Heart left ventricle (tissue), 16 donors: ENCODE measurements around the gene TSNAXIP1. TPM values are rescaled to one million over a fixed set of nuclear protein-coding genes. Genes with fewer than 3 reads are reported as not detected.

Source experiments
- ATAC-seq, 4 donors: fragments of 200-7000 bp; cut with Tn5 transposase; one replicate each; pipeline ENCODE4 v1.9.1; 2020 to 2022; ENCODE audit warnings: moderate library complexity in 4 of 4, mild to moderate bottlenecking in 3 of 4, moderate number of reproducible peaks in 1 of 4
- DNase-seq, 5 donors: peaks; one replicate each; pipeline ENCODE4 v3.0.0-alpha.2; 2020
- H3K27ac ChIP-seq, 12 donors: fragments of 200-600 bp; sonication (generic) in 4 of 12; one replicate each; pipeline versions ENCODE4 v1.5.0 to v1.8.0; 2016 to 2022; ENCODE audit warnings: mild to moderate bottlenecking in 2 of 12
- H3K27me3 ChIP-seq, 9 donors: fragments of 200-600 bp; sonication (generic) in 2 of 9; one replicate each; pipeline versions ENCODE4 v1.5.1 to v1.8.0; 2016 to 2022; ENCODE audit warnings: mild to moderate bottlenecking in 3 of 9
- H3K36me3 ChIP-seq, 9 donors: fragments of 200-600 bp; sonication (generic) in 2 of 9; one replicate each; pipeline versions ENCODE4 v1.5.0 to v1.8.0; 2018 to 2022; ENCODE audit warnings: mild to moderate bottlenecking in 2 of 9
- H3K4me1 ChIP-seq, 12 donors: fragments of 200-600 bp; sonication (generic) in 4 of 12; one replicate each; pipeline versions ENCODE4 v1.5.0 to v1.8.0; 2016 to 2022; ENCODE audit warnings: mild to moderate bottlenecking in 3 of 12
- H3K4me3 ChIP-seq, 12 donors: fragments of 200-600 bp; sonication (generic) in 4 of 12; one replicate each; pipeline versions ENCODE4 v1.5.0 to v1.8.0; 2017 to 2022; ENCODE audit warnings: mild to moderate bottlenecking in 9 of 12, moderate library complexity in 4 of 12
- H3K9me3 ChIP-seq, 12 donors: fragments of 200-600 bp; sonication (generic) in 4 of 12; one replicate each; pipeline versions ENCODE4 v1.5.0 to v1.8.0; 2016 to 2022; ENCODE audit warnings: mild to moderate bottlenecking in 1 of 12
- POLR2A ChIP-seq, 2 donors: fragments of 450-650 bp; IDR thresholded peaks; one replicate each; pipeline ENCODE4 v1.6.1; 2017; ENCODE audit warnings: antibody characterized with exemption in 2 of 2, mild to moderate bottlenecking in 2 of 2, moderate library complexity in 2 of 2
- WGBS, 4 donors: extraction: QIAGEN DNeasy Blood & Tissue Kit in 2 of 4; methylation state at CpG; one replicate each; pipeline versions ENCODE4 v1.1.5 to v1.1.7; 2013 to 2018; 5-methylcytosine and 5-hydroxymethylcytosine counted together
- intact Hi-C, 10 donors: fragments of 100-400 bp; cut with DNase I; formaldehyde crosslinking; loops; one replicate each; pipeline versions ENCODE4 v1.11.1 to v1.14.2; 2022
- polyA plus RNA-seq, 2 donors: library from polyadenylated mRNA; stranded (reverse); fragments of 200-250 nt; gene quantifications; one replicate each; pipeline ENCODE4 v1.2.3, GENCODE V29; 2013
- total RNA-seq, 9 donors: library from RNA; depleted of rRNA in 2 of 9; stranded (reverse); fragments of >200 nt in 2 of 9; fragmentation: NEBNext Ultra II Directional in 3 of 9; extraction: Animal tissue kit (Norgen Biotek cat#: 25700) in 3 of 9; gene quantifications; one replicate each; pipeline versions ENCODE4 v1.1.0 to v1.2.4, GENCODE V29; 2016 to 2023
- TF ChIP-seq, protein P1 (sequence below), 12 donors: fragments of 200-600 bp; sonication (generic) in 4 of 12; IDR thresholded peaks; one replicate each; pipeline versions ENCODE4 v1.5.0 to v1.8.0; 2018 to 2022; ENCODE audit warnings: antibody characterized with exemption in 12 of 12, mild to moderate bottlenecking in 5 of 12
- donor health status: ischemic (EF 13 %, LVEDD 7.1; RV severe dilation, severe dysfunction).
- donor health status: healthy with polysubstance abuse.
- donor health status: DM: no; HTN: yes; CAD: no.
- donor health status: DM: no; HTN: no; CAD: no.
- donor health status: ischemic (EF 25% LVEDD 6.9; RV normal size, moderate dysfunction).
- donor health status: ischemic (EF 25% LVEDD 5.7; RV mildly dilated, moderate dysfunction).
- donor health status: healthy.
- donor health status: DM: yes; HTN: yes; CAD: no.
- donor health status: ischemic (EF 35%, LVEDD 5.7; RV mildly dilated, moderate dysfunction).
- donor health status: nonischemic (EF 11% LVEDD 7.7; RV severe dilation, severe dysfunction).
- donor health status: DM: yes; HTN: yes; CAD: no.
- donor health status: PGD.
- donor health status: ischemic (EF 29% LVEDD 5.4; RV normal size, mild dysfunction).
- donor health status: nonischemic (EF 23%, LVEDD 6.1; RV moderate dilation, normal function).

Gene TSNAXIP1
- total and polyA plus RNA-seq, 11 donors, result 0.16 to 0.93 (median 0.57) TPM; not detected in 1

- ATAC-seq (peak in 2 of 4 donors; percentile 8 to 23), DNase-seq (no peak)
- Histone ChIP-seq H3K27ac (peak overlapping the region; percentile 37 to 90 (median 81)), H3K4me3 (peak overlapping the region; percentile 67 to 99 (median 87)), H3K27me3 (no peaks in the 10 kb centered on the region), H3K4me1 (peaks cover 6 to 38% (median 28%) of the 10 kb centered on the region in 12 donors), H3K9me3 (no peaks in the 10 kb centered on the region), H3K36me3 (peaks cover 0 to 63% (median 59%) of the 10 kb centered on the region in 9 donors)
- intact Hi-C loops, result loop anchor here in 2 of 10 donors (5.0 kb wide), 1 partner anchor 41 kb away; no protein-coding TSS in a partner anchor
- 12 to 15% (median 13%) methylated on average over 19 to 23 of the region's 23 CpGs for WGBS, 4 donors
- no peak for TF ChIP-seq POLR2A (IDR thresholded peaks at IDR 0.05)
- TF ChIP-seq, protein P1, sequence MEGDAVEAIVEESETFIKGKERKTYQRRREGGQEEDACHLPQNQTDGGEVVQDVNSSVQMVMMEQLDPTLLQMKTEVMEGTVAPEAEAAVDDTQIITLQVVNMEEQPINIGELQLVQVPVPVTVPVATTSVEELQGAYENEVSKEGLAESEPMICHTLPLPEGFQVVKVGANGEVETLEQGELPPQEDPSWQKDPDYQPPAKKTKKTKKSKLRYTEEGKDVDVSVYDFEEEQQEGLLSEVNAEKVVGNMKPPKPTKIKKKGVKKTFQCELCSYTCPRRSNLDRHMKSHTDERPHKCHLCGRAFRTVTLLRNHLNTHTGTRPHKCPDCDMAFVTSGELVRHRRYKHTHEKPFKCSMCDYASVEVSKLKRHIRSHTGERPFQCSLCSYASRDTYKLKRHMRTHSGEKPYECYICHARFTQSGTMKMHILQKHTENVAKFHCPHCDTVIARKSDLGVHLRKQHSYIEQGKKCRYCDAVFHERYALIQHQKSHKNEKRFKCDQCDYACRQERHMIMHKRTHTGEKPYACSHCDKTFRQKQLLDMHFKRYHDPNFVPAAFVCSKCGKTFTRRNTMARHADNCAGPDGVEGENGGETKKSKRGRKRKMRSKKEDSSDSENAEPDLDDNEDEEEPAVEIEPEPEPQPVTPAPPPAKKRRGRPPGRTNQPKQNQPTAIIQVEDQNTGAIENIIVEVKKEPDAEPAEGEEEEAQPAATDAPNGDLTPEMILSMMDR (IDR thresholded peaks at IDR 0.05), result no peak
Measured at GRCh38 chr16:67873435-67874370, 67.0 kb downstream of the TSNAXIP1 start.

GRCh38 chr16:67874372-67874771 is 67.7 kb downstream of the TSNAXIP1 start:
- WGBS, 4 donors, result 59 to 72% (median 65%) methylated on average over 3 of the region's 3 CpGs
- TF ChIP-seq, protein P1 (IDR thresholded peaks at IDR 0.05), result no peak
- no peak for TF ChIP-seq POLR2A (IDR thresholded peaks at IDR 0.05)
- H3K4me3 ChIP-seq, result peak overlapping the region in 9 of 12 donors; percentile 67 to 99 (median 89)
- DNase-seq (no peak), ATAC-seq (no peak)
- H3K27me3 ChIP-seq, result no peaks in the 10 kb centered on the region
- H3K36me3 ChIP-seq, result peaks cover 0 to 63% (median 59%) of the 10 kb centered on the region in 9 donors
- peaks cover 6 to 38% (median 28%) of the 10 kb centered on the region in 12 donors for H3K4me1 ChIP-seq
- H3K9me3 ChIP-seq, result no peaks in the 10 kb centered on the region
- intact Hi-C loops, result loop anchor here in 2 of 10 donors (5.0 kb wide), 1 partner anchor 42 kb away; no protein-coding TSS in a partner anchor
- H3K27ac ChIP-seq, result no peak overlapping the region

- no peak for ATAC-seq
- no peak for TF ChIP-seq POLR2A (IDR thresholded peaks at IDR 0.05)
- TF ChIP-seq, protein P1 (IDR thresholded peaks at IDR 0.05), result no peak
- H3K4me1 ChIP-seq, result peaks cover 6 to 61% (median 32%) of the 10 kb centered on the region in 12 donors
- H3K9me3 ChIP-seq, result no peaks in the 10 kb centered on the region
- H3K27me3 ChIP-seq, result no peaks in the 10 kb centered on the region
- WGBS, 4 donors, result 88 to 97% (median 95%) methylated on average over 10 to 11 of the region's 11 CpGs
- H3K27ac ChIP-seq, result no peak overlapping the region
- no peak overlapping the region for H3K4me3 ChIP-seq
- H3K36me3 ChIP-seq, result peaks cover 0 to 66% (median 63%) of the 10 kb centered on the region in 9 donors
- intact Hi-C loops, result loop anchor here in 1 of 10 donors (5.0 kb wide), 1 partner anchor 50 kb away; no protein-coding TSS in a partner anchor
- DNase-seq, result no peak
Measured at GRCh38 chr16:67877064-67877463, 70.4 kb downstream of the TSNAXIP1 start.

Other genes with a start within 250 kb of the TSNAXIP1 start
- gene CTCF, start 244.4 kb upstream of the TSNAXIP1 start, total RNA-seq, result 10 to 100 TPM; 19.0 to 35.8 (median 25.4) TPM
- gene CTCF, start 244.4 kb upstream of the TSNAXIP1 start, polyA plus RNA-seq, result 10 to 100 TPM; 13.9 to 18.6 TPM
- gene CARMIL2, start 161.7 kb upstream of the TSNAXIP1 start, total RNA-seq, result 1 to 10 TPM in 3 of 9 donors, under 1 TPM in 4, not detected in 2; 0.27 to 1.7 (median 0.60) TPM
- under 1 TPM; 0.21 to 0.30 TPM for gene CARMIL2, start 161.7 kb upstream of the TSNAXIP1 start, polyA plus RNA-seq
- 10 to 100 TPM in 4 of 9 donors, 1 to 10 TPM in 5; 6.2 to 19.9 (median 9.5) TPM for gene ACD, start 146.6 kb upstream of the TSNAXIP1 start, total RNA-seq
- gene ACD, start 146.6 kb upstream of the TSNAXIP1 start, polyA plus RNA-seq, result 10 to 100 TPM in 1 of 2 donors, 1 to 10 TPM in 1; 7.8 to 15.6 TPM
- 1 to 10 TPM; 1.7 to 5.6 (median 2.9) TPM for gene PARD6A, start 145.9 kb upstream of the TSNAXIP1 start, total RNA-seq
- 1 to 10 TPM; 2.7 to 7.0 TPM for gene PARD6A, start 145.9 kb upstream of the TSNAXIP1 start, polyA plus RNA-seq
- 10 to 100 TPM in 4 of 9 donors, 1 to 10 TPM in 5; 7.6 to 15.6 (median 8.6) TPM for gene ENKD1, start 140.1 kb upstream of the TSNAXIP1 start, total RNA-seq
- gene ENKD1, start 140.1 kb upstream of the TSNAXIP1 start, polyA plus RNA-seq, result 10 to 100 TPM; 11.8 to 26.9 TPM
- 10 to 100 TPM in 1 of 9 donors, 1 to 10 TPM in 8; 3.5 to 11.6 (median 4.3) TPM for gene C16orf86, start 140.1 kb upstream of the TSNAXIP1 start, total RNA-seq
- gene C16orf86, start 140.1 kb upstream of the TSNAXIP1 start, polyA plus RNA-seq, result 1 to 10 TPM; 2.1 to 4.4 TPM
- gene GFOD2, start 87.6 kb upstream of the TSNAXIP1 start, total RNA-seq, result 10 to 100 TPM in 3 of 9 donors, 1 to 10 TPM in 6; 6.5 to 11.7 (median 9.8) TPM
- gene GFOD2, start 87.6 kb upstream of the TSNAXIP1 start, polyA plus RNA-seq, result 10 to 100 TPM in 1 of 2 donors, 1 to 10 TPM in 1; 8.2 to 15.4 TPM
- gene RANBP10, start 329 bp upstream of the TSNAXIP1 start, total RNA-seq, result 10 to 100 TPM in 6 of 9 donors, 1 to 10 TPM in 3; 7.1 to 19.7 (median 12.3) TPM
- 10 to 100 TPM in 1 of 2 donors, 1 to 10 TPM in 1; 5.6 to 11.2 TPM for gene RANBP10, start 329 bp upstream of the TSNAXIP1 start, polyA plus RNA-seq
- gene THAP11, start 35.4 kb downstream of the TSNAXIP1 start, total RNA-seq, result 10 to 100 TPM; 24.9 to 87.5 (median 31.4) TPM
- gene THAP11, start 35.4 kb downstream of the TSNAXIP1 start, polyA plus RNA-seq, result 10 to 100 TPM; 10.6 to 26.3 TPM
- gene NUTF2, start 40.0 kb downstream of the TSNAXIP1 start, total RNA-seq, result 100 to 1,000 TPM in 2 of 9 donors, 10 to 100 TPM in 7; 66.5 to 145 (median 90.9) TPM
- 100 to 1,000 TPM; 179 to 191 TPM for gene NUTF2, start 40.0 kb downstream of the TSNAXIP1 start, polyA plus RNA-seq
- gene CENPT, start 40.8 kb downstream of the TSNAXIP1 start, total RNA-seq, result 10 to 100 TPM; 14.4 to 31.2 (median 20.1) TPM
- gene CENPT, start 40.8 kb downstream of the TSNAXIP1 start, polyA plus RNA-seq, result 10 to 100 TPM; 25.7 to 28.0 TPM
- gene EDC4, start 66.2 kb downstream of the TSNAXIP1 start, total RNA-seq, result 10 to 100 TPM; 26.2 to 42.5 (median 32.5) TPM
- 10 to 100 TPM; 27.8 to 31.1 TPM for gene EDC4, start 66.2 kb downstream of the TSNAXIP1 start, polyA plus RNA-seq
- 1 to 10 TPM in 4 of 9 donors, under 1 TPM in 2, not detected in 3; 0.78 to 5.8 (median 1.7) TPM for gene NRN1L, start 78.0 kb downstream of the TSNAXIP1 start, total RNA-seq
- 1 to 10 TPM; 1.7 to 1.8 TPM for gene NRN1L, start 78.0 kb downstream of the TSNAXIP1 start, polyA plus RNA-seq
- gene PSKH1, start 86.4 kb downstream of the TSNAXIP1 start, total RNA-seq, result 10 to 100 TPM; 17.1 to 31.3 (median 21.6) TPM
- 10 to 100 TPM; 16.3 to 36.9 TPM for gene PSKH1, start 86.4 kb downstream of the TSNAXIP1 start, polyA plus RNA-seq
- 1 to 10 TPM in 3 of 9 donors, under 1 TPM in 5, not detected in 1; 0.23 to 2.1 (median 0.74) TPM for gene CTRL, start 125.0 kb downstream of the TSNAXIP1 start, total RNA-seq
- under 1 TPM; 0.61 to 0.90 TPM for gene CTRL, start 125.0 kb downstream of the TSNAXIP1 start, polyA plus RNA-seq
- gene PSMB10, start 130.0 kb downstream of the TSNAXIP1 start, total RNA-seq, result 100 to 1,000 TPM in 1 of 9 donors, 10 to 100 TPM in 8; 39.4 to 182 (median 60.5) TPM
- gene PSMB10, start 130.0 kb downstream of the TSNAXIP1 start, polyA plus RNA-seq, result 100 to 1,000 TPM in 1 of 2 donors, 10 to 100 TPM in 1; 56.9 to 118 TPM
- gene LCAT, start 137.2 kb downstream of the TSNAXIP1 start, total RNA-seq, result 10 to 100 TPM in 7 of 9 donors, 1 to 10 TPM in 2; 9.7 to 24.1 (median 18.2) TPM
- 10 to 100 TPM; 10.9 to 31.7 TPM for gene LCAT, start 137.2 kb downstream of the TSNAXIP1 start, polyA plus RNA-seq
- gene SLC12A4, start 161.7 kb downstream of the TSNAXIP1 start, total RNA-seq, result 10 to 100 TPM; 64.6 to 92.2 (median 86.8) TPM
- 10 to 100 TPM; 65.3 to 81.5 TPM for gene SLC12A4, start 161.7 kb downstream of the TSNAXIP1 start, polyA plus RNA-seq
- gene DPEP3, start 173.6 kb downstream of the TSNAXIP1 start, total RNA-seq, result under 1 TPM in 2 of 9 donors, not detected in 7; 0.13 to 0.16 TPM
- gene DPEP3, start 173.6 kb downstream of the TSNAXIP1 start, polyA plus RNA-seq, result not detected
- 1 to 10 TPM in 5 of 9 donors, under 1 TPM in 4; 0.42 to 9.8 (median 1.2) TPM for gene DPEP2, start 192.6 kb downstream of the TSNAXIP1 start, total RNA-seq
- gene DPEP2, start 192.6 kb downstream of the TSNAXIP1 start, polyA plus RNA-seq, result 1 to 10 TPM; 1.1 to 1.2 TPM
- not detected for gene DPEP2NB, start 209.0 kb downstream of the TSNAXIP1 start, total RNA-seq
- not detected for gene DPEP2NB, start 209.0 kb downstream of the TSNAXIP1 start, polyA plus RNA-seq
- 10 to 100 TPM in 2 of 9 donors, 1 to 10 TPM in 7; 4.4 to 11.9 (median 8.8) TPM for gene DDX28, start 216.3 kb downstream of the TSNAXIP1 start, total RNA-seq
- 10 to 100 TPM in 1 of 2 donors, 1 to 10 TPM in 1; 8.3 to 10.7 TPM for gene DDX28, start 216.3 kb downstream of the TSNAXIP1 start, polyA plus RNA-seq
- gene DUS2, start 216.4 kb downstream of the TSNAXIP1 start, total RNA-seq, result 10 to 100 TPM in 1 of 9 donors, 1 to 10 TPM in 8; 3.8 to 11.5 (median 7.2) TPM
- gene DUS2, start 216.4 kb downstream of the TSNAXIP1 start, polyA plus RNA-seq, result 10 to 100 TPM in 1 of 2 donors, 1 to 10 TPM in 1; 4.5 to 10.4 TPM